Fibroblast of lung (primary cell): Measurements from ENCODE around the gene CAPN13. TPM values are rescaled to one million over a fixed set of nuclear protein-coding genes. Genes with fewer than 3 reads are reported as not detected.
A peak's percentile ranks its signal among the peaks of the same experiment; 100 is the strongest.
"Not testable (repeated sequence)": the region's sequence is repeated elsewhere in the genome, so short reads cannot be mapped to it uniquely, and the experiment has no call there.

Experiments
- DNase-seq, 2 donors: peaks; one replicate each; pipeline versions ENCODE4 v3.0.0 to v3.0.0-alpha.2; 2010; ENCODE audit warnings: low read depth in 2 of 2
- H2AFZ ChIP-seq: 2 replicates; pipeline ENCODE4 v1.5.1; 2012; ENCODE audit warnings: low read length, control low read depth, inconsistent platforms
- H3K27ac ChIP-seq: 2 replicates; pipeline ENCODE4 v1.5.1; 2011; ENCODE audit warnings: low read length, control low read depth; ENCODE audit not compliant: insufficient read depth
- H3K27me3 ChIP-seq: 2 replicates; pipeline ENCODE4 v1.5.1; 2011; ENCODE audit warnings: mild to moderate bottlenecking, low read length; ENCODE audit not compliant: control insufficient read depth, insufficient read depth
- H3K36me3 ChIP-seq: 2 replicates; pipeline ENCODE4 v1.5.1; 2011; ENCODE audit warnings: low read length; ENCODE audit not compliant: control insufficient read depth, insufficient read depth
- H3K4me1 ChIP-seq: 2 replicates; pipeline ENCODE4 v1.5.1; 2011; ENCODE audit warnings: low read length; ENCODE audit not compliant: control insufficient read depth, insufficient read depth; ENCODE audit errors: extremely low read depth
- H3K4me2 ChIP-seq: 2 replicates; pipeline ENCODE4 v1.5.1; 2011; ENCODE audit warnings: low read length, control low read depth; ENCODE audit not compliant: insufficient read depth; ENCODE audit errors: extremely low read depth
- H3K4me3 ChIP-seq, 4 experiments: fragments of 200-600 bp in 1 of 4; sonication (generic) in 1 of 4; replicated peaks in 1 of 4; 2 replicates each; pipeline ENCODE4 v1.5.1; 2011 to 2016; ENCODE audit warnings: low read length in 4 of 4, low read depth in 3 of 4, mild to moderate bottlenecking in 3 of 4, control low read depth in 2 of 4, inconsistent platforms in 1 of 4, mixed read lengths in 1 of 4; ENCODE audit not compliant: insufficient read depth in 1 of 4; ENCODE audit errors: control extremely low read depth in 1 of 4
- H3K79me2 ChIP-seq: 2 replicates; pipeline ENCODE4 v1.5.1; 2012; ENCODE audit warnings: mild to moderate bottlenecking, low read length, inconsistent platforms; ENCODE audit not compliant: control insufficient read depth, insufficient read depth
- H3K9ac ChIP-seq: 2 replicates; pipeline ENCODE4 v1.5.1; 2011; ENCODE audit warnings: mild to moderate bottlenecking, low read length, control low read depth; ENCODE audit not compliant: insufficient read depth
- H3K9me3 ChIP-seq: 2 replicates; pipeline ENCODE4 v1.5.1; 2012; ENCODE audit warnings: low read depth, low read length; ENCODE audit not compliant: control insufficient read depth, insufficient read depth
- H4K20me1 ChIP-seq: 2 replicates; pipeline ENCODE4 v1.5.1; 2011; ENCODE audit warnings: low read length; ENCODE audit not compliant: control insufficient read depth, insufficient read depth; ENCODE audit errors: extremely low read depth
- CTCF ChIP-seq, 2 donors: IDR thresholded peaks in 1 of 2; conservative IDR thresholded peaks in 1 of 2; 1 replicate in 1 of 2; 2 replicates in 1 of 2; pipeline ENCODE4 v1.5.1; 2011 to 2012; ENCODE audit warnings: low read length in 2 of 2, control low read depth in 1 of 2, inconsistent platforms in 1 of 2, low read depth in 1 of 2, mild to moderate bottlenecking in 1 of 2
- EZH2 ChIP-seq: IDR thresholded peaks from 2 replicates; pipeline ENCODE4 v1.5.1; 2012; ENCODE audit warnings: low read length, control low read depth, mild to moderate bottlenecking; ENCODE audit errors: missing control alignments
- polyA plus RNA-seq, 2 donors: library from polyadenylated mRNA; depleted of rRNA in 1 of 2; stranded (reverse) in 1 of 2; unstranded in 1 of 2; fragments of >200 nt; gene quantifications; 2 replicates each; pipeline ENCODE4 v1.2.1, GENCODE V29; 2011 to 2012; ENCODE audit warnings: missing spikeins in 1 of 2
- total RNA-seq: library from RNA; depleted of rRNA; stranded (reverse); fragments of >200 nt; gene quantifications from 2 replicates; pipeline ENCODE4 v1.2.1, GENCODE V29; 2014

Gene CAPN13
- total and polyA plus RNA-seq, 2 donors (not counting 1 experiment from before 2014, with no cell fraction given): not detected

- Histone ChIP-seq H3K4me2 (no peak overlapping the region), H3K9me3 (no peaks in the 10 kb centered on the region), H3K36me3 (no peaks in the 10 kb centered on the region), H4K20me1 (no peaks in the 10 kb centered on the region), H3K79me2 (no peaks in the 10 kb centered on the region), H2AFZ (no peak overlapping the region), H3K27ac (no peak overlapping the region), H3K9ac (no peak overlapping the region), H3K4me1 (no peaks in the 10 kb centered on the region), H3K27me3 (no peaks in the 10 kb centered on the region), H3K4me3 (no peak overlapping the region)
- DNase-seq: peak in 1 of 2 donors; percentile 12
- TF ChIP-seq CTCF (conservative IDR thresholded peaks at IDR 0.05 in 1 of 2, IDR thresholded peaks at IDR 0.05 in 1 of 2; ENCODE audit: low read depth in 1 of 2, low read length in 2 of 2) (no peak), EZH2 (no peak)
Observed at GRCh38 chr2:30701782-30702181, 105.5 kb downstream of the CAPN13 start.

- not testable (repeated sequence) for H3K79me2 ChIP-seq, H3K4me2 ChIP-seq, DNase-seq, H3K4me3 ChIP-seq, H3K27me3 ChIP-seq, H3K4me1 ChIP-seq, H3K9ac ChIP-seq, H2AFZ ChIP-seq, H3K27ac ChIP-seq, H4K20me1 ChIP-seq, H3K36me3 ChIP-seq, H3K9me3 ChIP-seq
Observed at GRCh38 chr2:30697242-30698103, 109.8 kb downstream of the CAPN13 start.

- H3K4me3 ChIP-seq: no peak overlapping the region
- no peak for TF ChIP-seq EZH2
- no peak for TF ChIP-seq CTCF (conservative IDR thresholded peaks at IDR 0.05 in 1 of 2, IDR thresholded peaks at IDR 0.05 in 1 of 2; ENCODE audit: low read depth in 1 of 2, low read length in 2 of 2)
Observed at GRCh38 chr2:30695749-30696148, 111.5 kb downstream of the CAPN13 start.

More at GRCh38 chr2:30695749-30696148, 111.5 kb downstream of the CAPN13 start:
- Histone ChIP-seq H3K27ac (no peak overlapping the region), H3K9me3 (no peaks in the 10 kb centered on the region), H2AFZ (no peak overlapping the region), H3K4me1 (no peaks in the 10 kb centered on the region), H4K20me1 (no peaks in the 10 kb centered on the region), H3K36me3 (no peaks in the 10 kb centered on the region), H3K27me3 (no peaks in the 10 kb centered on the region), H3K9ac (no peak overlapping the region), H3K4me2 (no peak overlapping the region), H3K79me2 (no peaks in the 10 kb centered on the region)
- DNase-seq: no peak
